Osteocyte (in vitro differentiated cells): Measurements from ENCODE around the gene NRG3. TPM values are rescaled to one million over a fixed set of nuclear protein-coding genes. Genes with fewer than 3 reads are reported as not detected.

ENCODE experiments used
- DNase-seq: peaks from one replicate; pipeline ENCODE4 v3.0.0; 2021; ENCODE audit warnings: mixed read lengths; ENCODE audit not compliant: unreplicated experiment; ENCODE audit errors: extremely low spot score
- H3K27ac Mint-ChIP-seq: one replicate; pipeline ENCODE4 v1.8.0; 2021; ENCODE audit warnings: mild to moderate bottlenecking, mixed read lengths; ENCODE audit not compliant: unreplicated experiment
- H3K27me3 Mint-ChIP-seq: one replicate; pipeline ENCODE4 v1.8.0; 2021; ENCODE audit warnings: mixed read lengths; ENCODE audit not compliant: unreplicated experiment
- H3K36me3 Mint-ChIP-seq: one replicate; pipeline ENCODE4 v1.8.0; 2021; ENCODE audit warnings: mixed read lengths; ENCODE audit not compliant: unreplicated experiment
- H3K4me1 Mint-ChIP-seq: one replicate; pipeline ENCODE4 v1.8.0; 2021; ENCODE audit warnings: mixed read lengths; ENCODE audit not compliant: unreplicated experiment
- H3K4me3 Mint-ChIP-seq: one replicate; pipeline ENCODE4 v1.8.0; 2021; ENCODE audit warnings: mild to moderate bottlenecking, moderate library complexity, mixed read lengths; ENCODE audit not compliant: unreplicated experiment
- H3K9me3 Mint-ChIP-seq: one replicate; pipeline ENCODE4 v1.8.0; 2021; ENCODE audit warnings: mixed read lengths; ENCODE audit not compliant: unreplicated experiment
- CTCF ChIP-seq: fragments of 200-600 bp; sonication (generic); IDR thresholded peaks from 2 replicates; pipeline ENCODE4 v1.5.0; 2021; ENCODE audit warnings: antibody characterized with exemption, mild to moderate bottlenecking, moderate library complexity
- total RNA-seq: library from RNA; stranded (reverse); gene quantifications from 2 replicates; pipeline ENCODE4 v1.2.1, GENCODE V29; 2021

Gene NRG3
- total RNA-seq, 1 donor from 2014 or later, result not detected

GRCh38 chr10:82390866-82391658 is 516.1 kb downstream of the NRG3 start:
- Mint-ChIP-seq H3K27me3 (no peaks in the 10 kb centered on the region), H3K9me3 (peaks cover 17% of the 10 kb centered on the region), H3K36me3 (no peaks in the 10 kb centered on the region), H3K4me1 (no peaks in the 10 kb centered on the region), H3K27ac (no peak overlapping the region), H3K4me3 (no peak overlapping the region)
- TF ChIP-seq CTCF, result no peak
- DNase-seq, result no peak

DNA sequence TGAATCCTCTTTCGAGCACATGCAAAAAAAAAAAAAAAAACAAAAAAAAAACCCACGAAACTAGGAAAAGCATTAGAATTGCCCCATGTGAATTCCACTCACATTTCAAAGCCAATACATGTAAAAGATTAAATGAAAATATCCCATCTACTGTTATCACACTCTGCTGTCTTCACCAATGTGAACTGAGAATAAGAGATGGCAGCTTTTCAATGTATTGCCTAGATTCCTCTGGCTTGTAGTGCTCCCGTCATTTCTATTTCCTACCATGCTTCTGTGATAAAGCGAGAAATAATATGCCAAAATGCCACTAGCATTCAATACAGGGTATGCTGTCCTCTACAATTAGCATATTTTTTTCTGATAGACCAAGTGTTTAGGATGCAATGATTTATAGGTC is 517.0 kb downstream of the NRG3 start:
- H3K4me1 Mint-ChIP-seq, result no peaks in the 10 kb centered on the region
- no peak overlapping the region for H3K27ac Mint-ChIP-seq
- no peak overlapping the region for H3K4me3 Mint-ChIP-seq
- H3K36me3 Mint-ChIP-seq, result no peaks in the 10 kb centered on the region
- H3K9me3 Mint-ChIP-seq, result peaks cover 22% of the 10 kb centered on the region
- H3K27me3 Mint-ChIP-seq, result no peaks in the 10 kb centered on the region
- DNase-seq, result no peak
- TF ChIP-seq CTCF, result no peak

GRCh38 chr10:82392533-82392932 is 517.5 kb downstream of the NRG3 start:
- Mint-ChIP-seq H3K9me3 (peaks cover 25% of the 10 kb centered on the region), H3K4me1 (no peaks in the 10 kb centered on the region)

GRCh38 chr10:82394122-82394521 is 519.1 kb downstream of the NRG3 start:
- H3K4me1 Mint-ChIP-seq, result no peaks in the 10 kb centered on the region
- H3K27ac Mint-ChIP-seq, result no peak overlapping the region
- TF ChIP-seq CTCF, result no peak
- H3K4me3 Mint-ChIP-seq, result no peak overlapping the region
- DNase-seq, result no peak
- H3K9me3 Mint-ChIP-seq, result peaks cover 25% of the 10 kb centered on the region
- H3K27me3 Mint-ChIP-seq, result no peaks in the 10 kb centered on the region
- no peaks in the 10 kb centered on the region for H3K36me3 Mint-ChIP-seq

More at GRCh38 chr10:82392533-82392932, 517.5 kb downstream of the NRG3 start:
- no peaks in the 10 kb centered on the region for H3K27me3 Mint-ChIP-seq
- H3K27ac Mint-ChIP-seq, result no peak overlapping the region
- DNase-seq, result no peak
- no peak overlapping the region for H3K4me3 Mint-ChIP-seq
- TF ChIP-seq CTCF, result no peak
- no peaks in the 10 kb centered on the region for H3K36me3 Mint-ChIP-seq

DNA sequence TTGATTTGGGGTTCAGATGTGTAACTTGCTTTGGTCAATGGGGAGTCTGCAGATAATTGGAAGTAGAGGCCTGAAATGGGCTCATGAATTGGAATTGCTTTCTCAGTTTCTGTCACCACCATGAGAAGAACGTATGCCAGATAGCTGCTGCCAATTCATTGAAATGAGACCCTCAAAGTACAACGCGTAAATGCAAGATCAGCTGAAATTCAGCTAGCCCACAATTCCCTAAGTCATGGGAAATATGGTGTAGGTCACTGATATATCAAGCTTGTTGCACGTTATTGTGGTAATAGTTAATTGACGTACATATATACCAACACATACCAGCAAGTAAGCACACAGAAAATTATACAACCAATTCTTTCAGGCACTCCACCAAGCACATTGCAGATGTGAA is 520.0 kb downstream of the NRG3 start:
- DNase-seq, result no peak
- TF ChIP-seq CTCF, result no peak
- Mint-ChIP-seq H3K4me3 (no peak overlapping the region), H3K27ac (no peak overlapping the region), H3K27me3 (no peaks in the 10 kb centered on the region), H3K36me3 (no peaks in the 10 kb centered on the region), H3K4me1 (no peaks in the 10 kb centered on the region), H3K9me3 (peaks cover 25% of the 10 kb centered on the region)
